Measurements from ENCODE around the gene INSR. TPM values are rescaled to one million over a fixed set of nuclear protein-coding genes. Genes with fewer than 3 reads are reported as not detected.

The INSR gene
- total RNA-seq, 1 donor from 2014 or later, result 37.5 TPM

DNA sequence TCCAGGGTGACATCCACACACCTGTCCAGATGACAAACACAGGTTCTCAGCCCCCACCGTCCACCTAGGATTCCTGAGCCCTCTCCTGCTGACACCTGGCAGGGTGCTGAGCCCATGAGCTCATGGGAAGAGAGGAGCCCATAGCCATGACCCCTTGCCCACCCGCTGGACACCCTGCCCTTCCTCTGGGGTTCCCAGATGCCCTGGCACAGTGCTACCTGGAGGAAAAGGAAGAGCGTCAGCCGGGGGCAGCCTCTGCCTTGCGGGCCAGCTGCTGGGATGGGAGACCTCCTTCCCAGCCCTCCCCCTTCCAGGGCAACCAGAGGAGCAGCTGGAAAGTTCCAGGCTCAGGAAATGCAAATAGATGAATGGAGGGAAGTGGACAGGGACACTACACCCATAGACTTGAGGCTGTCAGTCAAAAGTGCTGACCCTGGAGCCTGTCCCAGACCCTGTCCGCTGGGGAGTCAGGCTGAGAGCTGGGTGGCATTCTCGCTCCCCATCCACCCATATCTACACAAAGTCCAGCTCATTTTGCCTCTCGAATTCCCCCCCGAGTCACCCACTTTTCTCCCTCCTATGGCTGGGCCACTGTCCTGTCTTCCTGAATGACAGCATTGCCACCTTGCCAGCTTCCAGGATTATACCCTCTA lies 42.2 kb upstream of the INSR start:
- Histone ChIP-seq H3K27me3 (no peaks in the 10 kb centered on the region), H3K9me3 (no peaks in the 10 kb centered on the region), H3K36me3 (no peaks in the 10 kb centered on the region), H3K4me1 (peaks cover 5% of the 10 kb centered on the region), H3K27ac (no peak overlapping the region), H3K4me3 (no peak overlapping the region)
- TF ChIP-seq CTCF (IDR thresholded peaks at IDR 0.05), result no peak
- ATAC-seq (no peak), DNase-seq (peak; percentile 55)
- intact Hi-C loops (cut with DNase I), result no loop called here

DNA sequence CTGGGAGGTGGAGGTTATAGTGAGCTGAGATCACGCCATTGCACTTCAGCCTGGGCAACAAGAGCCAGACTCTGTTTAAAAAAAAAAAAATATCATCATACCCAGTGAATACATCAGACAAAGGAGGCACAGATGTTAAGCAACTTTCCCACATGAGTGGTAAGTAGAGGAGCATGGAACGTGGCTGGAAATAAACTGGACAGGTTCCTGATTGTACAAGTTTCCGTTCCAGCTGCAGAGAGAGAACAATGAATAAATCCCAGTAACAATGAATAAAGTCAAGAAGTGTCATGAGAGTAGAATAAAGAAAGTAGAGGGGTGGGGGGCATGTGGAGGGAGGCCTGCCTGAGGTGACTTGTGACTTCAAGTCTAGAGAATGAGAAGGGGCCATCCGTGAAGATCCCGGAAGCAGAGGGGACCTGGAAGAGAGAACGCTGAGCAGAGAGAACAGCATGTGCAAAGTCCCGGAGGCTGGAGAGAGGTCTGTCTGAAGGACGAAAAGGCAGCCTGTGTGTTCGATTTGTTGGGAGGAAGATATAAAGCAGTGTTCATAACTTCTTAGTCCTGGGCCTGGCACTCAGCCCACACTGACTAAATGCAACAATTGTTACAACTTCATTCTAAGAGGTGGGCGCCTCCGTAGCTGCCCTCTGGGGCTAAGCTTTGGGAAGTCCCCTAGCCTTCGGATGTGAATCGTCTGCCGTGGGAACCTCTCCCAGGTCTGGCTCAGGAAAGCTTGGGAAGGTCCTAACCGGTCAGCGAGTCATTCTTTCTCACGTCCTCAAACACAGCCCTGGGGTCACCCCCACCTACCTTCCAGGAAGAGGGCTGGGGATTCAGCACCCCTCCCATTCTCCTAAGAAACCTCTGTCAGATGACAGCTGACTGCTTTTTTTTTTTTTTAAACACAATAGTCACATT lies 39.2 kb upstream of the INSR start:
- H3K4me1 ChIP-seq, result peaks cover 5% of the 10 kb centered on the region
- TF ChIP-seq CTCF (IDR thresholded peaks at IDR 0.05), result no peak
- DNase-seq (peak; percentile 44), ATAC-seq (no peak)
- no peaks in the 10 kb centered on the region for H3K36me3 ChIP-seq
- no peak overlapping the region for H3K27ac ChIP-seq
- H3K4me3 ChIP-seq, result no peak overlapping the region
- H3K9me3 ChIP-seq, result no peaks in the 10 kb centered on the region
- H3K27me3 ChIP-seq, result no peaks in the 10 kb centered on the region
- intact Hi-C loops (cut with DNase I), result no loop called here

GRCh38 chr19:7331446-7331845 lies 37.2 kb upstream of the INSR start:
- ATAC-seq, result no peak
- Histone ChIP-seq H3K4me1 (no peaks in the 10 kb centered on the region), H3K27me3 (no peaks in the 10 kb centered on the region), H3K4me3 (no peak overlapping the region), H3K27ac (no peak overlapping the region), H3K9me3 (no peaks in the 10 kb centered on the region), H3K36me3 (no peaks in the 10 kb centered on the region)
- DNase-seq, result no peak
- intact Hi-C loops (cut with DNase I), result no loop called here
- no peak for TF ChIP-seq CTCF (IDR thresholded peaks at IDR 0.05)

- Histone ChIP-seq H3K4me3 (no peak overlapping the region), H3K4me1 (no peaks in the 10 kb centered on the region), H3K9me3 (no peaks in the 10 kb centered on the region), H3K36me3 (no peaks in the 10 kb centered on the region), H3K27me3 (no peaks in the 10 kb centered on the region), H3K27ac (no peak overlapping the region)
- intact Hi-C loops (cut with DNase I), result no loop called here
- ATAC-seq, result no peak
- TF ChIP-seq CTCF (IDR thresholded peaks at IDR 0.05), result no peak
- no peak for DNase-seq
Measured at GRCh38 chr19:7328647-7329046, 34.4 kb upstream of the INSR start.

- no peak for ATAC-seq
- intact Hi-C loops (cut with DNase I), result no loop called here
- TF ChIP-seq CTCF (IDR thresholded peaks at IDR 0.05), result no peak
- Histone ChIP-seq H3K27me3 (no peaks in the 10 kb centered on the region), H3K4me3 (no peak overlapping the region), H3K9me3 (no peaks in the 10 kb centered on the region), H3K27ac (no peak overlapping the region), H3K4me1 (no peaks in the 10 kb centered on the region), H3K36me3 (no peaks in the 10 kb centered on the region)
- no peak for DNase-seq
Measured at GRCh38 chr19:7327802-7328201, 33.6 kb upstream of the INSR start.
